Measurements from ENCODE around the gene CTNNA2. TPM values are rescaled to one million over a fixed set of nuclear protein-coding genes. Genes with fewer than 3 reads are reported as not detected.

CTNNA2 gene
- total RNA-seq, 1 experiment from 2014 or later: 5.5 TPM

DNA sequence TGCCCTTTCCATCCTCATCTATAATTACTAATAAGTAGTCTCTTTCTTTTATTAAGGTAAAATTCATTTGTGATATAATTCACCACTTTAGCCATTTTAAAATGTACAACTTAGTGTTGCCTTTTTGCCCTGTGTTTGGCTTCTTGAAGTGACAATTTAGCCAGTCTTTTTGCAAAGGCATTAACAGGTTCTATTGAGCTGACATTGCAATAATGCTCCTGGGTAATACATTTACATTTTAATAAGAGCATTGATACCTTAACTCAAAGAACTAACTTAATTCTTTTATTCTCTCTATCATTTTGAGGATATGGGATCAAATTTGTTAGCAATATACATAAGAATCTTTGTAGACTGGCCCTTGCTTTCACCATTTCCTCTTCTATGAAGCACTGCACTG lies 549.4 kb downstream of the CTNNA2 start:
- H3K18ac ChIP-seq (ENCODE audit: insufficient read length, low read depth, low read length): no peak overlapping the region
- TF ChIP-seq, protein P1, sequence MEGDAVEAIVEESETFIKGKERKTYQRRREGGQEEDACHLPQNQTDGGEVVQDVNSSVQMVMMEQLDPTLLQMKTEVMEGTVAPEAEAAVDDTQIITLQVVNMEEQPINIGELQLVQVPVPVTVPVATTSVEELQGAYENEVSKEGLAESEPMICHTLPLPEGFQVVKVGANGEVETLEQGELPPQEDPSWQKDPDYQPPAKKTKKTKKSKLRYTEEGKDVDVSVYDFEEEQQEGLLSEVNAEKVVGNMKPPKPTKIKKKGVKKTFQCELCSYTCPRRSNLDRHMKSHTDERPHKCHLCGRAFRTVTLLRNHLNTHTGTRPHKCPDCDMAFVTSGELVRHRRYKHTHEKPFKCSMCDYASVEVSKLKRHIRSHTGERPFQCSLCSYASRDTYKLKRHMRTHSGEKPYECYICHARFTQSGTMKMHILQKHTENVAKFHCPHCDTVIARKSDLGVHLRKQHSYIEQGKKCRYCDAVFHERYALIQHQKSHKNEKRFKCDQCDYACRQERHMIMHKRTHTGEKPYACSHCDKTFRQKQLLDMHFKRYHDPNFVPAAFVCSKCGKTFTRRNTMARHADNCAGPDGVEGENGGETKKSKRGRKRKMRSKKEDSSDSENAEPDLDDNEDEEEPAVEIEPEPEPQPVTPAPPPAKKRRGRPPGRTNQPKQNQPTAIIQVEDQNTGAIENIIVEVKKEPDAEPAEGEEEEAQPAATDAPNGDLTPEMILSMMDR (conservative IDR thresholded peaks at IDR 0.05): no peak

More for the DNA sequence above, 549.4 kb downstream of the CTNNA2 start:
- no peak overlapping the region for H3K4me2 ChIP-seq (ENCODE audit: insufficient read depth, insufficient read length, low read length)
- H2BK20ac ChIP-seq (ENCODE audit: low read depth, low read length, poor library complexity, severe bottlenecking): no peak overlapping the region
- no peak overlapping the region for H2AK5ac ChIP-seq (ENCODE audit: insufficient read length, low read length)
- Mint-ChIP-seq H3K9me3 (no peaks in the 10 kb centered on the region), H3K4me1 (peaks cover 24 to 25% of the 10 kb centered on the region in 2 experiments), H3K4me3 (no peak overlapping the region), H3K27ac (no peak overlapping the region), H3K27me3 (ENCODE audit: low read depth) (no peaks in the 10 kb centered on the region), H3K36me3 (ENCODE audit: insufficient read depth in 1 of 3, low read depth in 3 of 3) (no peaks in the 10 kb centered on the region)
- no peak for DNase-seq
- no peak overlapping the region for H4K8ac ChIP-seq (replicated peaks; ENCODE audit: insufficient read length, low read depth, low read length)
- no peak overlapping the region for H2AFZ ChIP-seq (ENCODE audit: low read length)
- no peak overlapping the region for H3K14ac ChIP-seq (ENCODE audit: insufficient read depth, low read length)
- H2BK120ac ChIP-seq (ENCODE audit: low read depth, low read length, poor library complexity, severe bottlenecking): no peak overlapping the region
- H3K27ac ChIP-seq (ENCODE audit: insufficient read length, low read depth, low read length): no peak overlapping the region
- H3K79me1 ChIP-seq (ENCODE audit: insufficient read depth, low read depth, low read length, poor library complexity, severe bottlenecking): no peaks in the 10 kb centered on the region
- no peak overlapping the region for H2BK15ac ChIP-seq (ENCODE audit: low read depth, low read length)
- no peak overlapping the region for H3K23ac ChIP-seq (ENCODE audit: insufficient read length, low read depth, low read length)
- H3T11ph ChIP-seq (ENCODE audit: low read length): no peak overlapping the region
- no peak overlapping the region for H4K91ac ChIP-seq (ENCODE audit: insufficient read length, low read depth, low read length)
- H3K56ac ChIP-seq (ENCODE audit: insufficient read length, low read depth, low read length): no peak overlapping the region
- no peak overlapping the region for H3K4ac ChIP-seq (ENCODE audit: low read depth, low read length)
- H3K79me2 ChIP-seq (ENCODE audit: insufficient read depth, low read length): no peaks in the 10 kb centered on the region
- no peak overlapping the region for H2BK5ac ChIP-seq (ENCODE audit: insufficient read length, low read length)
- H3K27me3 ChIP-seq (ENCODE audit: insufficient read depth, low read length): no peaks in the 10 kb centered on the region
- H2BK12ac ChIP-seq (ENCODE audit: insufficient read length, low read depth, low read length): no peak overlapping the region
- H3K9me3 ChIP-seq (ENCODE audit: control insufficient read depth, low read depth, low read length): no peaks in the 10 kb centered on the region
- H3K23me2 ChIP-seq (ENCODE audit: insufficient read length, low read depth, low read length, poor library complexity, severe bottlenecking): no peaks in the 10 kb centered on the region
- no peak overlapping the region for H3K9ac ChIP-seq (ENCODE audit: extremely low read depth, insufficient read length, low read length)
- H3K4me1 ChIP-seq (ENCODE audit: insufficient read depth, low read length): peaks cover 14% of the 10 kb centered on the region; the same call in 1 of the 2 replicates
- H4K20me1 ChIP-seq (ENCODE audit: control insufficient read depth, insufficient read depth, insufficient read length): no peaks in the 10 kb centered on the region
- no peak overlapping the region for H4K5ac ChIP-seq (ENCODE audit: insufficient read length, low read depth, low read length)

All from H9 (cell line).